GM23338 (cell line): ENCODE measurements around the gene NR3C1. TPM values are rescaled to one million over a fixed set of nuclear protein-coding genes. Genes with fewer than 3 reads are reported as not detected.
A peak's percentile ranks its signal among the peaks of the same experiment; 100 is the strongest.

Source experiments
- ATAC-seq: fragments of 200-7000 bp; cut with Tn5 transposase; 3 replicates; pipeline ENCODE4 v1.9.1; 2020
- DNase-seq: peaks from one replicate; pipeline ENCODE4 v3.0.0-alpha.2; 2015; ENCODE audit warnings: low spot score
- H2AFZ ChIP-seq: fragments of 200-600 bp; sonication (generic); 2 replicates; pipeline ENCODE4 v1.8.0; 2016; ENCODE audit warnings: antibody characterized with exemption, mild to moderate bottlenecking, moderate library complexity
- H3F3A ChIP-seq: fragments of 200-600 bp; sonication (generic); replicated peaks from 2 replicates; pipeline ENCODE4 v1.8.0; 2017; ENCODE audit warnings: antibody characterized with exemption, mixed run types, low read depth
- H3K27ac ChIP-seq: fragments of 200-600 bp; sonication (generic); 2 replicates; pipeline ENCODE4 v1.6.1; 2016; ENCODE audit warnings: low read depth
- H3K27me3 ChIP-seq: fragments of 200-600 bp; sonication (generic); 2 replicates; pipeline ENCODE4 v1.8.0; 2016; ENCODE audit warnings: mild to moderate bottlenecking, mixed run types, moderate library complexity; ENCODE audit not compliant: insufficient read depth
- H3K36me3 ChIP-seq: fragments of 200-600 bp; sonication (generic); 2 replicates; pipeline ENCODE4 v1.8.0; 2016; ENCODE audit warnings: mild to moderate bottlenecking; ENCODE audit not compliant: insufficient read depth
- H3K4me1 ChIP-seq: fragments of 200-600 bp; sonication (generic); 2 replicates; pipeline ENCODE4 v1.8.0; 2016; ENCODE audit warnings: mild to moderate bottlenecking, moderate library complexity; ENCODE audit not compliant: insufficient read depth
- H3K4me2 ChIP-seq: fragments of 200-600 bp; sonication (generic); 2 replicates; pipeline ENCODE4 v1.7.1; 2017; ENCODE audit warnings: mixed run types
- H3K4me3 ChIP-seq: fragments of 200-600 bp; sonication (generic); 2 replicates; pipeline ENCODE4 v1.6.1; 2016; ENCODE audit warnings: mixed run types
- H3K79me2 ChIP-seq: fragments of 200-600 bp; sonication (generic); replicated peaks from 2 replicates; pipeline ENCODE4 v1.8.0; 2017; ENCODE audit warnings: mild to moderate bottlenecking; ENCODE audit not compliant: insufficient read depth
- H3K9me2 ChIP-seq: fragments of 200-600 bp; sonication (generic); 2 replicates; pipeline ENCODE4 v1.8.0; 2017; ENCODE audit not compliant: insufficient read depth
- H4K20me1 ChIP-seq: fragments of 200-600 bp; sonication (generic); replicated peaks from 2 replicates; pipeline ENCODE4 v1.8.0; 2017; ENCODE audit warnings: mild to moderate bottlenecking; ENCODE audit not compliant: insufficient read depth
- H3K27ac Mint-ChIP-seq: 2 replicates; pipeline ENCODE4 v1.8.0; 2020; ENCODE audit warnings: inconsistent platforms, mild to moderate bottlenecking, moderate library complexity, mixed read lengths
- H3K27me3 Mint-ChIP-seq: 3 replicates; pipeline ENCODE4 v1.8.0; 2022; ENCODE audit warnings: low read depth, mild to moderate bottlenecking, moderate library complexity, mixed read lengths, inconsistent platforms; ENCODE audit not compliant: insufficient read depth, poor library complexity
- H3K36me3 Mint-ChIP-seq: 3 replicates; pipeline ENCODE4 v1.8.0; 2021; ENCODE audit warnings: low read depth, mild to moderate bottlenecking, inconsistent platforms, moderate library complexity, mixed read lengths
- H3K4me1 Mint-ChIP-seq: 3 replicates; pipeline ENCODE4 v1.8.0; 2020; ENCODE audit warnings: mild to moderate bottlenecking, inconsistent platforms, mixed read lengths
- H3K4me3 Mint-ChIP-seq: 3 replicates; pipeline ENCODE4 v1.8.0; 2021; ENCODE audit warnings: moderate library complexity, mild to moderate bottlenecking, inconsistent platforms, mixed read lengths
- H3K9me3 Mint-ChIP-seq: 3 replicates; pipeline ENCODE4 v1.8.0; 2020; ENCODE audit warnings: moderate library complexity, mild to moderate bottlenecking, inconsistent platforms, mixed read lengths
- CREB1 ChIP-seq: fragments of 250-450 bp; sonication (Bioruptor Pico); IDR thresholded peaks from 2 replicates; pipeline ENCODE4 v1.5.0; 2020; ENCODE audit warnings: low read depth, mild to moderate bottlenecking, moderate library complexity
- EZH2 ChIP-seq: fragments of 200-600 bp; sonication (generic); IDR thresholded peaks from one replicate; pipeline ENCODE4 v1.8.0; 2017; ENCODE audit warnings: antibody characterized with exemption, mild to moderate bottlenecking, low read depth; ENCODE audit not compliant: unreplicated experiment
- JUNB ChIP-seq: IDR thresholded peaks from one replicate; pipeline ENCODE4 v1.6.1; 2016; ENCODE audit warnings: antibody characterized with exemption; ENCODE audit not compliant: unreplicated experiment
- STAT1 ChIP-seq: IDR thresholded peaks from one replicate; pipeline ENCODE4 v1.6.1; 2016; ENCODE audit warnings: antibody characterized with exemption; ENCODE audit not compliant: unreplicated experiment
- ZNF331 ChIP-seq: fragments of 250-450 bp; sonication (Bioruptor Pico); IDR thresholded peaks from 2 replicates; pipeline ENCODE4 v1.5.0; 2020; ENCODE audit warnings: low read depth, mild to moderate bottlenecking, moderate library complexity
- polyA plus RNA-seq: library from polyadenylated mRNA; unstranded; fragments of >200 nt; fragmentation: Nextera tagmentation; extraction: Ambion mirVana; gene quantifications from 2 replicates; pipeline ENCODE4 v1.2.1, GENCODE V29; 2016
- total RNA-seq: library from RNA; depleted of rRNA; stranded (reverse); fragments of >200 nt; shearing (Covaris generic); gene quantifications from 2 replicates; pipeline ENCODE4 v1.2.3, GENCODE V29; 2014
- TF ChIP-seq, protein P1 (sequence below): fragments of 250-450 bp; sonication (Bioruptor Pico); IDR thresholded peaks from 2 replicates; pipeline ENCODE4 v1.5.0; 2020; ENCODE audit warnings: mild to moderate bottlenecking, moderate library complexity

NR3C1 gene
- total and polyA plus RNA-seq, 2 experiments from 2014 or later = 1.2 to 4.6 TPM

DNA sequence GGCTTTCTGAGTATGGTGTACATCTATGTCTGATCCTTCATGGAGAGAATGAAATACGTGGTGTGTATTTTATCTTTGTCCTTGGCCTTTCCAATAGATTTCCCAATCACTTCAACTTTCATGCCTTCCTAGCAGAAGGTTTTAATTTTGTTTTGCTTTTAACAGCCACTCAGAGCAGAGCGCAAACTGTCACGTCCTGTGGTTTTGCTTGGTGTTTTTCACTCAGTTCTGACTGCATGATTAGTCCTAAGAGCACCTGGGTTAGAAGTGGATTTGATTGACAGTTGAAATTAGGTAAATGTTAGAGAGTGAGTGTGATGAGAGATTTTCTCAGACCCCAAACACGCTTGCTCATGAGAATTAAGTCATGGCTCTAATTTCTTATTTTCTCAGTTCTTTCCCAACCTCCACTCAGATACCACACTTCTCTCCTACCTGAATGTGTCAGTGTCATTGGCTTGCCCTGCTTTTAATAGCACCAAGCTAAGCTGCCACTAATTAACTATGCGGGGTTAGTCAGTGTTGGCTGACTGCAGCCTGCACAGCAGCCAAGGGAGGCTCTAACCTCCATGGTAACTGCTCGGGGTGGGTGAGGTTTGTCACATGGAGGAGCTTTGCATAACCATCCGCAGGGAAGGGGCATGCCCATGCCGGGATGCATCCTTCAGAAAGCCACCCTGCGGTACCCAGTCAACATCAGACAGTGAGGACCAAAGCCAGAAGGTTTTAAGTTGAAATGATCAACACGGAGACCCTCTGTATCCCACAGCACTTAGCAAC, 173.4 kb downstream of the NR3C1 start:
- H3K27me3 Mint-ChIP-seq = no peaks in the 10 kb centered on the region
- no peak overlapping the region for H2AFZ ChIP-seq
- no peak overlapping the region for H3K27ac Mint-ChIP-seq
- no peak for TF ChIP-seq JUNB
- TF ChIP-seq CREB1 (CRISPR knock-in tag) = no peak
- TF ChIP-seq, protein P1, sequence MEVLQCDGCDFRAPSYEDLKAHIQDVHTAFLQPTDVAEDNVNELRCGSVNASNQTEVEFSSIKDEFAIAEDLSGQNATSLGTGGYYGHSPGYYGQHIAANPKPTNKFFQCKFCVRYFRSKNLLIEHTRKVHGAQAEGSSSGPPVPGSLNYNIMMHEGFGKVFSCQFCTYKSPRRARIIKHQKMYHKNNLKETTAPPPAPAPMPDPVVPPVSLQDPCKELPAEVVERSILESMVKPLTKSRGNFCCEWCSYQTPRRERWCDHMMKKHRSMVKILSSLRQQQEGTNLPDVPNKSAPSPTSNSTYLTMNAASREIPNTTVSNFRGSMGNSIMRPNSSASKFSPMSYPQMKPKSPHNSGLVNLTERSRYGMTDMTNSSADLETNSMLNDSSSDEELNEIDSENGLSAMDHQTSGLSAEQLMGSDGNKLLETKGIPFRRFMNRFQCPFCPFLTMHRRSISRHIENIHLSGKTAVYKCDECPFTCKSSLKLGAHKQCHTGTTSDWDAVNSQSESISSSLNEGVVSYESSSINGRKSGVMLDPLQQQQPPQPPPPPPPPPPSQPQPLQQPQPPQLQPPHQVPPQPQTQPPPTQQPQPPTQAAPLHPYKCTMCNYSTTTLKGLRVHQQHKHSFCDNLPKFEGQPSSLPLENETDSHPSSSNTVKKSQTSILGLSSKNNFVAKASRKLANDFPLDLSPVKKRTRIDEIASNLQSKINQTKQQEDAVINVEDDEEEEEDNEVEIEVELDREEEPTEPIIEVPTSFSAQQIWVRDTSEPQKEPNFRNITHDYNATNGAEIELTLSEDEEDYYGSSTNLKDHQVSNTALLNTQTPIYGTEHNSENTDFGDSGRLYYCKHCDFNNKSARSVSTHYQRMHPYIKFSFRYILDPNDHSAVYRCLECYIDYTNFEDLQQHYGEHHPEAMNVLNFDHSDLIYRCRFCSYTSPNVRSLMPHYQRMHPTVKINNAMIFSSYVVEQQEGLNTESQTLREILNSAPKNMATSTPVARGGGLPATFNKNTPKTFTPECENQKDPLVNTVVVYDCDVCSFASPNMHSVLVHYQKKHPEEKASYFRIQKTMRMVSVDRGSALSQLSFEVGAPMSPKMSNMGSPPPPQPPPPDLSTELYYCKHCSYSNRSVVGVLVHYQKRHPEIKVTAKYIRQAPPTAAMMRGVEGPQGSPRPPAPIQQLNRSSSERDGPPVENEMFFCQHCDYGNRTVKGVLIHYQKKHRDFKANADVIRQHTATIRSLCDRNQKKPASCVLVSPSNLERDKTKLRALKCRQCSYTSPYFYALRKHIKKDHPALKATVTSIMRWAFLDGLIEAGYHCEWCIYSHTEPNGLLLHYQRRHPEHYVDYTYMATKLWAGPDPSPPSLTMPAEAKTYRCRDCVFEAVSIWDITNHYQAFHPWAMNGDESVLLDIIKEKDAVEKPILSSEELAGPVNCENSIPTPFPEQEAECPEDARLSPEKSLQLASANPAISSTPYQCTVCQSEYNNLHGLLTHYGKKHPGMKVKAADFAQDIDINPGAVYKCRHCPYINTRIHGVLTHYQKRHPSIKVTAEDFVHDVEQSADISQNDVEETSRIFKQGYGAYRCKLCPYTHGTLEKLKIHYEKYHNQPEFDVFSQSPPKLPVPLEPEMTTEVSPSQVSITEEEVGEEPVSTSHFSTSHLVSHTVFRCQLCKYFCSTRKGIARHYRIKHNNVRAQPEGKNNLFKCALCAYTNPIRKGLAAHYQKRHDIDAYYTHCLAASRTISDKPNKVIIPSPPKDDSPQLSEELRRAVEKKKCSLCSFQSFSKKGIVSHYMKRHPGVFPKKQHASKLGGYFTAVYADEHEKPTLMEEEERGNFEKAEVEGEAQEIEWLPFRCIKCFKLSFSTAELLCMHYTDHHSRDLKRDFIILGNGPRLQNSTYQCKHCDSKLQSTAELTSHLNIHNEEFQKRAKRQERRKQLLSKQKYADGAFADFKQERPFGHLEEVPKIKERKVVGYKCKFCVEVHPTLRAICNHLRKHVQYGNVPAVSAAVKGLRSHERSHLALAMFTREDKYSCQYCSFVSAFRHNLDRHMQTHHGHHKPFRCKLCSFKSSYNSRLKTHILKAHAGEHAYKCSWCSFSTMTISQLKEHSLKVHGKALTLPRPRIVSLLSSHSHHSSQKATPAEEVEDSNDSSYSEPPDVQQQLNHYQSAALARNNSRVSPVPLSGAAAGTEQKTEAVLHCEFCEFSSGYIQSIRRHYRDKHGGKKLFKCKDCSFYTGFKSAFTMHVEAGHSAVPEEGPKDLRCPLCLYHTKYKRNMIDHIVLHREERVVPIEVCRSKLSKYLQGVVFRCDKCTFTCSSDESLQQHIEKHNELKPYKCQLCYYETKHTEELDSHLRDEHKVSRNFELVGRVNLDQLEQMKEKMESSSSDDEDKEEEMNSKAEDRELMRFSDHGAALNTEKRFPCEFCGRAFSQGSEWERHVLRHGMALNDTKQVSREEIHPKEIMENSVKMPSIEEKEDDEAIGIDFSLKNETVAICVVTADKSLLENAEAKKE (CRISPR knock-in tag) = no peak
- no peak for TF ChIP-seq ZNF331 (CRISPR knock-in tag)
- no peak for TF ChIP-seq STAT1
- TF ChIP-seq EZH2 = no peak
- H3K4me1 Mint-ChIP-seq = peaks cover 11% of the 10 kb centered on the region
- no peaks in the 10 kb centered on the region for H3K4me1 ChIP-seq
- no peak overlapping the region for H3K4me2 ChIP-seq
- H3K9me3 Mint-ChIP-seq = no peaks in the 10 kb centered on the region
- no peak overlapping the region for H3K4me3 Mint-ChIP-seq
- no peaks in the 10 kb centered on the region for H3K79me2 ChIP-seq
- no peaks in the 10 kb centered on the region for H3K9me2 ChIP-seq
- H3K36me3 Mint-ChIP-seq = no peaks in the 10 kb centered on the region
- H3K27me3 ChIP-seq = no peaks in the 10 kb centered on the region
- no peaks in the 10 kb centered on the region for H3K36me3 ChIP-seq
- no peak overlapping the region for H3K27ac ChIP-seq
- no peaks in the 10 kb centered on the region for H4K20me1 ChIP-seq
- peak; percentile 79 for ATAC-seq
- H3K4me3 ChIP-seq = no peak overlapping the region
- no peaks in the 10 kb centered on the region for H3F3A ChIP-seq
- DNase-seq = no peak
